Measurements from ENCODE around the gene PDE9A.
"Not testable (repeated sequence)": the region's sequence is repeated elsewhere in the genome, so short reads cannot be mapped to it uniquely, and the experiment has no call there.

PDE9A gene

GRCh38 chr21:42653231-42654061, at the start of gene PDE9A:
PDE9A (plus strand) TSS chr21:42653621; CDS start chr21:42653815, 194 bp downstream.
- no peak for DNase-seq

GRCh38 chr21:42607102-42607501, 46.3 kb upstream of the PDE9A start:
- DNase-seq = no peak

- DNase-seq = no peak
These were observed 45.8 kb upstream of the PDE9A start for GRCh38 chr21:42607525-42608102.

- no peak for DNase-seq
These were observed 45.0 kb upstream of the PDE9A start for GRCh38 chr21:42608446-42608845.

GRCh38 chr21:42609811-42610210, 43.6 kb upstream of the PDE9A start:
- DNase-seq = no peak

- no peak for DNase-seq
These were observed 41.6 kb upstream of the PDE9A start for GRCh38 chr21:42611852-42612251.

- no peak for DNase-seq
These were observed 41.0 kb upstream of the PDE9A start for GRCh38 chr21:42612390-42612789.

- DNase-seq = no peak
These were observed 39.7 kb upstream of the PDE9A start for GRCh38 chr21:42613756-42614155.

- DNase-seq = no peak
These were observed 39.0 kb upstream of the PDE9A start for GRCh38 chr21:42614396-42614795.

GRCh38 chr21:42614811-42615351, 38.5 kb upstream of the PDE9A start:
- no peak for DNase-seq

GRCh38 chr21:42615377-42615776, 38.0 kb upstream of the PDE9A start:
- not testable (repeated sequence) for DNase-seq

- no peak for DNase-seq
These were observed 37.5 kb upstream of the PDE9A start for GRCh38 chr21:42615924-42616323.

GRCh38 chr21:42616446-42616845, 37.0 kb upstream of the PDE9A start:
- no peak for DNase-seq

- no peak for DNase-seq
These were observed 36.5 kb upstream of the PDE9A start for GRCh38 chr21:42616941-42617340.

GRCh38 chr21:42617486-42617885, 35.9 kb upstream of the PDE9A start:
- no peak for DNase-seq

GRCh38 chr21:42618707-42619102, 34.7 kb upstream of the PDE9A start:
- DNase-seq = no peak

- no peak for DNase-seq
These were observed 34.3 kb upstream of the PDE9A start for GRCh38 chr21:42619166-42619565.

GRCh38 chr21:42619841-42620240, 33.6 kb upstream of the PDE9A start:
- no peak for DNase-seq

GRCh38 chr21:42621166-42621818, 32.1 kb upstream of the PDE9A start:
- DNase-seq = no peak

- no peak for DNase-seq
These were observed 31.6 kb upstream of the PDE9A start for GRCh38 chr21:42621819-42622177.

- DNase-seq = no peak
These were observed 31.1 kb upstream of the PDE9A start for GRCh38 chr21:42622284-42622683.

GRCh38 chr21:42623694-42624093, 29.7 kb upstream of the PDE9A start:
- no peak for DNase-seq

- no peak for DNase-seq
These were observed 29.2 kb upstream of the PDE9A start for GRCh38 chr21:42624095-42624790.

All from retina (tissue), 1 donor.